ENCODE data around the gene S100A5. TPM values are rescaled to one million over a fixed set of nuclear protein-coding genes. Genes with fewer than 3 reads are reported as not detected.

The S100A5 gene
- total RNA-seq, 6 experiments from 2014 or later, result 0.40 to 1.2 (median 0.71) TPM

GRCh38 chr1:153503766-153504165, 37.0 kb downstream of the S100A5 start:
- H3K27me3 Mint-ChIP-seq (ENCODE audit: insufficient read depth), result peaks cover 2% of the 10 kb centered on the region; the same call in 1 of the 2 replicates
- H3K4me1 Mint-ChIP-seq (ENCODE audit: low read depth), result peaks cover 38% of the 10 kb centered on the region
- TF ChIP-seq CTCF (IDR thresholded peaks at IDR 0.05), result no peak
- H3K36me3 Mint-ChIP-seq (ENCODE audit: low read depth), result no peaks in the 10 kb centered on the region
- DNase-seq, result no peak
- H3K9me3 Mint-ChIP-seq, result no peaks in the 10 kb centered on the region
- H3K27ac Mint-ChIP-seq, result no peak overlapping the region
- no peak overlapping the region for H3K4me3 Mint-ChIP-seq

GRCh38 chr1:153498746-153499145, 42.0 kb downstream of the S100A5 start:
- Mint-ChIP-seq H3K36me3 (ENCODE audit: low read depth) (no peaks in the 10 kb centered on the region), H3K4me1 (ENCODE audit: low read depth) (no peaks in the 10 kb centered on the region), H3K9me3 (no peaks in the 10 kb centered on the region), H3K27ac (no peak overlapping the region), H3K4me3 (no peak overlapping the region), H3K27me3 (ENCODE audit: insufficient read depth) (peaks cover 7% of the 10 kb centered on the region)
- DNase-seq, result no peak
- no peak for TF ChIP-seq CTCF (IDR thresholded peaks at IDR 0.05)

- H3K36me3 Mint-ChIP-seq (ENCODE audit: low read depth), result no peaks in the 10 kb centered on the region
- TF ChIP-seq CTCF (IDR thresholded peaks at IDR 0.05), result no peak
- no peak for DNase-seq
- H3K9me3 Mint-ChIP-seq, result no peaks in the 10 kb centered on the region
- H3K4me1 Mint-ChIP-seq (ENCODE audit: low read depth), result peaks cover 14% of the 10 kb centered on the region
- peaks cover 7% of the 10 kb centered on the region for H3K27me3 Mint-ChIP-seq (ENCODE audit: insufficient read depth)
- no peak overlapping the region for H3K27ac Mint-ChIP-seq
- H3K4me3 Mint-ChIP-seq, result no peak overlapping the region
Observed at GRCh38 chr1:153495536-153495935, 45.2 kb downstream of the S100A5 start.

GRCh38 chr1:153494976-153495535, 45.7 kb downstream of the S100A5 start:
- H3K27ac Mint-ChIP-seq, result no peak overlapping the region
- peaks cover 19% of the 10 kb centered on the region for H3K4me1 Mint-ChIP-seq (ENCODE audit: low read depth)
- H3K27me3 Mint-ChIP-seq (ENCODE audit: insufficient read depth), result peaks cover 7% of the 10 kb centered on the region
- no peaks in the 10 kb centered on the region for H3K9me3 Mint-ChIP-seq
- no peak overlapping the region for H3K4me3 Mint-ChIP-seq
- no peaks in the 10 kb centered on the region for H3K36me3 Mint-ChIP-seq (ENCODE audit: low read depth)
- DNase-seq, result peak; percentile 40
- peak; percentile 99 for TF ChIP-seq CTCF (IDR thresholded peaks at IDR 0.05)

GRCh38 chr1:153493343-153493960, 47.3 kb downstream of the S100A5 start:
- Mint-ChIP-seq H3K4me3 (no peak overlapping the region), H3K36me3 (ENCODE audit: low read depth) (no peaks in the 10 kb centered on the region), H3K27ac (peak overlapping the region; percentile 69), H3K27me3 (ENCODE audit: insufficient read depth) (peaks cover 7% of the 10 kb centered on the region), H3K9me3 (no peaks in the 10 kb centered on the region), H3K4me1 (ENCODE audit: low read depth) (peaks cover 25% of the 10 kb centered on the region)
- DNase-seq, result no peak
- no peak for TF ChIP-seq CTCF (IDR thresholded peaks at IDR 0.05)
